GM12873 (cell line): ENCODE measurements around the gene GLB1L2.

ENCODE experiments used
- TF ChIP-seq, protein P1 (sequence below): IDR thresholded peaks from 2 replicates; pipeline ENCODE4 v1.5.1; 2012; ENCODE audit warnings: low read depth, mild to moderate bottlenecking, moderate library complexity, low read length, control low read depth; ENCODE audit not compliant: insufficient read depth; ENCODE audit errors: missing control alignments

Gene GLB1L2

DNA sequence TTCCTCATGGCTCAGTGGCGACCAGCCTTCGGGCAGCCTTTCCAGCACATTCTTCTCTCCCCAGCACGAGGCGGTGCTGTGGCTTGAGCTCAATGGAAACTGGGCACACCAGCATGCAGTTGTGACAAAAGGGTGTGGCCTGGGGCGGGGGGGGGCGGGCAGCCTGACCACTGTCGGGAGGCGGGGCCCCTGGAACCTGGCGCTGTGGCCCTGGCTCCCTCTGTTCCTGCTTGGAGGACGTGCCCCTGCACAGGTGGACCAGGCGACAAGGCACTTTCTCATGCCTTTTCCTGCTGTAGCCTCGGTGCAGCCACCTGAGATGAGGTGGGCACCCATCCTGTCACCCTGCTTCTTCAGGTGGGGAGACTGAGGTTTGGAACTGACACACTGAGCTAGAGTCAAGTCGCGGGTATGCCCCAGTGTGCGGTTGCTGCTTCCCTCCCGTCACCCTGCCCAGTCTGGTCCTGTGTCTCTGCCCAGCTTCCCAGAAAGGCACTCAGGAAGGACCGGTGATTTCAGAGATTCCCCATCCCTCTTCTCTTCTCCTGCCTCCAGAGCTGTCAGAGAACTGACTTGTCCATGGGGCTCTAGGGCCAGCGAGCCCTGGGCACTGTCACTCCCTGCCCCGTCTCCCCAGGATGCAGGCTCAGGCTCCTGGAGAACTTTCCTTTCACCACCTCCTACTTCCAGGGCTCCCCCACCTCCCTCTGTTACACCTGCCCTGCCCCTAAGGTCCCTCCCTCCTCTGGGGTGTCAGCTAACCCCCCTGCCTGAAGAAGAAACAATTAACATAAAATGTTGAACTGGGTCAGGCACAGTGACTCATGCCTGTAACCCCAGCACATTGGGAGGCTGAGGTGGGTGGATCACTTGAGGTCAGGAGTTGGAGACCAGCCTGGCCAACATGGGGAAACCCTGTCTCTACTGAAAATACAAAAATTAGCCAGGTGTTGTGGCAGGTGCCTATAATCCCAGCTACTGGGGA lies 70.3 kb downstream of the GLB1L2 start:
- TF ChIP-seq, protein P1, sequence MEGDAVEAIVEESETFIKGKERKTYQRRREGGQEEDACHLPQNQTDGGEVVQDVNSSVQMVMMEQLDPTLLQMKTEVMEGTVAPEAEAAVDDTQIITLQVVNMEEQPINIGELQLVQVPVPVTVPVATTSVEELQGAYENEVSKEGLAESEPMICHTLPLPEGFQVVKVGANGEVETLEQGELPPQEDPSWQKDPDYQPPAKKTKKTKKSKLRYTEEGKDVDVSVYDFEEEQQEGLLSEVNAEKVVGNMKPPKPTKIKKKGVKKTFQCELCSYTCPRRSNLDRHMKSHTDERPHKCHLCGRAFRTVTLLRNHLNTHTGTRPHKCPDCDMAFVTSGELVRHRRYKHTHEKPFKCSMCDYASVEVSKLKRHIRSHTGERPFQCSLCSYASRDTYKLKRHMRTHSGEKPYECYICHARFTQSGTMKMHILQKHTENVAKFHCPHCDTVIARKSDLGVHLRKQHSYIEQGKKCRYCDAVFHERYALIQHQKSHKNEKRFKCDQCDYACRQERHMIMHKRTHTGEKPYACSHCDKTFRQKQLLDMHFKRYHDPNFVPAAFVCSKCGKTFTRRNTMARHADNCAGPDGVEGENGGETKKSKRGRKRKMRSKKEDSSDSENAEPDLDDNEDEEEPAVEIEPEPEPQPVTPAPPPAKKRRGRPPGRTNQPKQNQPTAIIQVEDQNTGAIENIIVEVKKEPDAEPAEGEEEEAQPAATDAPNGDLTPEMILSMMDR = no peak

DNA sequence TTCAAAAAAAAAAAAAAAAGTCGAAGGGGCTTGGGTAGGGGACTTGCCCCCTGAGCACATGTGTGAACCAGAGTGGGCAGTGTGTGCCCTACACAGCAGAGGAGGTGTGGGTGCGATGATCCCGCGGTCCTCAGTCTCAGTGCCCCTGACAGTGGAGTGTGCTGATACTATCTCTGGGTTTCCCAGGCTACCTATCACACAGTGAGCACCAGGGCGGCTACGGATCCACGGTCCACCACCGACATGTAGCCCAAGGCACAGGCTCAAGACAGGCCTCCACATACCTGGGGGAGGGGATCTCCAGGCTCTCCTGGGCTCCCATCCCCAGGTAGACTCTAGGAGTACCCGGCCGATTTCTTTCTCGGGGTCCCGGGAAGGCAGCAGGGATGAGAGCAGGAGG lies 71.1 kb downstream of the GLB1L2 start:
- TF ChIP-seq, protein P1 = no peak

DNA sequence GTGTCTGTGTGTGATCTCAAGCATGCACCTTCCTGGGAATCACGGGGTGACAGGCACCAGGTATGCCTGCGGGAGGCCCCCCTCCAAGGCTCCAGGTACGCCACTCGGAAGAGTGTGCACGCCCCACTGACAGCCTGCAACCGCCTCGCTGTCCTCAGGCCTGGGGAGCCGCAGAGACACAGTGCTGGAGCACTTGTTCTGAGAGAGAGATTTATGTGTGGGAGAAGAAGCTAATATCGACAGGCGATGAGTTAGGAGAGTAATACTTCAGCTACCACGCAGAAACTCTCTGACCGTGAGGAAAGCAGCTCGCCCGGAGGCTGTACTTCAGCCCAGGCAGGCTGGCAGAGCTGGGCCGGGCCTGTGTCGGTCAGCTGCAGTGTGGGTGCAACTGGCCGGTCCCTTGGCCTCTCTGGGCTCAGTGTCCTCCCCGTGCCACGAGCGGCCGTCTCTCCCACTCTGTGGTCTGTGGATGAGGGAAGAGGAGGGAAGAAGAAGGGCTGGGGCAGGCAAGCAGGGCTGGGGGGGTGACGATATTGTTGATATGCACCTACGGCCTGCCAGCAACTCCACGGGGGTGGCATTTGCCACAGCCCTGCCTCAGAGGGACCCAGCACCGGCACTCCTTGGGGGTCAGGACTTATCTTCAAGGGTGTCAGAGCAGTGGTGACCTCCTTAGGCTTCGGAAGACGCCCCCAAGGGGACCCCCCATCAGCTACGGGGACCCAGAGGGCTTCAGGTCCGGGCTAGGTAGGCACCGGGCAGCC lies 73.0 kb downstream of the GLB1L2 start:
- TF ChIP-seq, protein P1 = no peak

DNA sequence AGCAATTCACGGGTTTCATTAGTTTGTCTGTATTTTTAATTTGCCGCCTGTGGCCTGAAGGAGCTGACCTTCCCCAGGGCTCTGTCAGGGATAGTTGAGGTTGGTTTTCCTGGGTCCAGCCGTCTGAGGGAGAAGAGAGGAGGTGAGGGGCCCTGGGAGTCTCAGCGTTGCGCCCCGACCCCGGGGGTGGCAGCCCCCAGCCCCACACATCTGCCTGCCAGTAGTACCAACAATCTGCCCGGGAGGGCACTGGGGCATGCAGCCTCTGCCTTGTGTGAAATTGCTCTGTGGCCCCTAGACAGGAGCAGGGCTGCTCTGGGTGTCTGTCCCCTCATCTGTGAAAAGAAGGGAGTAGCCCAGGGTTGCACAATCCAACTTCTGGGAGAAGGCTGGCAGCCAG lies 73.6 kb downstream of the GLB1L2 start:
- TF ChIP-seq, protein P1 = no peak

DNA sequence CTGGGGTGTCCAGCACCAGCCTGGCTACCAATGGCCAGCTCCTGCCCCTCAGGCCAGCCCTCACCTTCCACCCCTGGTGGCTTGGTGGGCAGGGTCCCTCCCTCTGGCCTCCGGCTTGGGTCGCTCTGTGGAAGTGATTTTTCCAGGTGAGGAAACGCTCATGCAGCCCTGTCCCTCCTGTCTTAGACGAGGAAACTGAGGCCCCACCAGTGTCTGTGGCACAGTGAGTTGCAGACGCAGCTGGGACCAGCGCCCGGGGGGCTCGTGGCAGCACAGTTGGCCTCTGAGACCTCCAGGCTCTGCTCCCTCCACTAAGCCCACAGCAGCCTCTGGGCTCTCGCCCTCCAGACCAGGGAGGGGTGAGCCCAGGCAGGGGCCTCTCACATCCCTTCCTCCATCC lies 74.1 kb downstream of the GLB1L2 start:
- TF ChIP-seq, protein P1 = no peak

DNA sequence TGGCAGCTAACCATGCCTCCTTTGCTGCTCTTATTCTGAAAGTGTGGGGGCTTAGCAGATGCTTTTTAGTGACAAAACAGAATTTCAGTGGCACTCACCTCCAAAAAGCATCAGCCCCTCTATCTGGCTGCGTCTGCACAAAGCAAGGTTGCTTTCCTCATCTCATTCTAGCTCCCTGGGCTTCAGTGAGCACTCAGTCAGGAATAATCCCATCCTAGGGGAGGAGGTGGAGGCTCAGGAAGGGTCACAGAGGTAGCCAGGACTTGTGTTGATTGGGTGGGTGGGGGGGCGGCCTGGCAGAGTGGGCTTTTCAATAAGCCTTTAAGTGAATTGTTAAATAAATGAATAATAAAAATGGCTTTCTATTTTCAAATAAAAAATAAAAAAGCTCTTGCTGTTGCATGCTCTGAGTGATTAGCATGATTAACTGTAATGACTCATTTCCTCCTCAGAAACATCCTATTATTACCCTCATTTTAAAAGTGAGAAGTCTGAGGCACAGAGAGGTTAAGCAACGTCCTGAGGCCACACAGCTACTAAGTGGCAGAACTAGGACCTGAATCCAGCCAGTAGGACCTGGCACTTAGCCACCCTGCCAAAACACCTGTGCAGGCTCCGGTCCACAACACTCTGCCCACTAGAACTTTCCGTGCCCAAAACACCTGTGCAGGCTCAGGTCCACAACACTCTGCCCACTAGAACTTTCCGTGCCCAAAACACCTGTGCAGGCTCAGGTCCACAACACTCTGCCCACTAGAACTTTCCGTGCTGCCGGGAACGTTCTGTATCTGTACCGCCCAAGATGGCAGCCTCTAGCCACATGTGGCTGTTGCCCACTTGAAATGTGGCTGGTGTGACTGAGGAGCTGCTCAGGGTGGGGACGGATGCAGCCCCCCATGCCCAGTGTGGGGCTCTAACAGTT lies 74.7 kb downstream of the GLB1L2 start:
- TF ChIP-seq, protein P1 = no peak
